Esophagus (tissue), 2 donors: ENCODE measurements around the gene C16orf86. TPM values are rescaled to one million over a fixed set of nuclear protein-coding genes. Genes with fewer than 3 reads are reported as not detected.

Experiments used
- H3K27ac ChIP-seq, 2 donors: one replicate each; pipeline ENCODE4 v1.5.1; 2013; ENCODE audit warnings: low read depth in 2 of 2, mild to moderate bottlenecking in 2 of 2, inconsistent platforms in 1 of 2, low read length in 1 of 2, moderate library complexity in 1 of 2
- H3K27me3 ChIP-seq, 2 donors: one replicate each; pipeline ENCODE4 v1.6.1; 2013; ENCODE audit warnings: low read length in 2 of 2, control low read depth in 1 of 2, mild to moderate bottlenecking in 1 of 2; ENCODE audit not compliant: insufficient read depth in 2 of 2, control insufficient read depth in 1 of 2
- H3K36me3 ChIP-seq, 2 donors: one replicate each; pipeline ENCODE4 v1.6.1; 2013; ENCODE audit warnings: low read length in 1 of 2; ENCODE audit not compliant: control insufficient read depth in 2 of 2, insufficient read depth in 2 of 2
- H3K4me1 ChIP-seq, 2 donors: one replicate each; pipeline ENCODE4 v1.6.1; 2013; ENCODE audit warnings: low read length in 1 of 2; ENCODE audit not compliant: control insufficient read depth in 2 of 2, insufficient read depth in 2 of 2
- H3K4me3 ChIP-seq, 2 donors: one replicate each; pipeline ENCODE4 v1.5.1; 2013; ENCODE audit warnings: low read length in 2 of 2, mild to moderate bottlenecking in 2 of 2, low read depth in 1 of 2, moderate library complexity in 1 of 2
- H3K9me3 ChIP-seq, 2 donors: one replicate each; pipeline ENCODE4 v1.6.1; 2013; ENCODE audit warnings: mild to moderate bottlenecking in 2 of 2, low read depth in 1 of 2, low read length in 1 of 2, moderate library complexity in 1 of 2; ENCODE audit not compliant: control insufficient read depth in 2 of 2, insufficient read depth in 1 of 2
- WGBS, 2 donors: extraction: QIAGEN DNeasy Blood & Tissue Kit; methylation state at CpG; one replicate each; pipeline ENCODE4 v1.1.7; 2013; 5-methylcytosine and 5-hydroxymethylcytosine counted together
- polyA plus RNA-seq, 2 donors: library from polyadenylated mRNA; stranded (reverse); fragments of 200-250 nt; gene quantifications; one replicate each; pipeline ENCODE4 v1.2.3, GENCODE V29; 2013
- donor health status: healthy with polysubstance abuse.
- donor health status: Bipolar disorder and iron deficiency.

Gene C16orf86
- polyA plus RNA-seq, 2 donors: 1.8 to 2.0 TPM

- Histone ChIP-seq H3K4me1 (peaks cover 0 to 5% of the 10 kb centered on the region in 2 donors), H3K27me3 (no peaks in the 10 kb centered on the region)
Observed at GRCh38 chr16:67714522-67714921, 47.9 kb downstream of the C16orf86 start.

GRCh38 chr16:67716097-67716496 lies 49.5 kb downstream of the C16orf86 start:
- peak overlapping the region in 1 of 2 donors; percentile 32 for H3K4me3 ChIP-seq
- no peaks in the 10 kb centered on the region for H3K9me3 ChIP-seq
- peaks cover 0 to 5% of the 10 kb centered on the region in 2 donors for H3K4me1 ChIP-seq
- WGBS, 2 donors: 71 to 90% methylated on average over 2 of the region's 2 CpGs
- no peak overlapping the region for H3K27ac ChIP-seq
- H3K36me3 ChIP-seq: peaks cover 0 to 2% of the 10 kb centered on the region in 2 donors
- no peaks in the 10 kb centered on the region for H3K27me3 ChIP-seq

More at GRCh38 chr16:67714522-67714921, 47.9 kb downstream of the C16orf86 start:
- Histone ChIP-seq H3K36me3 (peaks cover 0 to 2% of the 10 kb centered on the region in 2 donors), H3K9me3 (no peaks in the 10 kb centered on the region), H3K4me3 (no peak overlapping the region), H3K27ac (no peak overlapping the region)
- 68 to 86% methylated on average over 1 of the region's 1 CpG for WGBS, 2 donors

Other genes starting within 250 kb of the C16orf86 start
- gene HSD11B2, start 235.7 kb upstream of the C16orf86 start, polyA plus RNA-seq: 10 to 100 TPM; 10.7 to 15.2 TPM
- 10 to 100 TPM; 17.0 to 78.1 TPM for gene ATP6V0D1, start 185.7 kb upstream of the C16orf86 start, polyA plus RNA-seq
- not detected for gene AGRP, start 183.3 kb upstream of the C16orf86 start, polyA plus RNA-seq
- gene RIPOR1, start 138.0 kb upstream of the C16orf86 start, polyA plus RNA-seq: 10 to 100 TPM; 12.7 to 14.9 TPM
- 10 to 100 TPM; 16.9 to 21.3 TPM for gene CTCF, start 104.3 kb upstream of the C16orf86 start, polyA plus RNA-seq
- 1 to 10 TPM; 1.2 to 4.3 TPM for gene CARMIL2, start 21.7 kb upstream of the C16orf86 start, polyA plus RNA-seq
- gene ACD, start 6.6 kb upstream of the C16orf86 start, polyA plus RNA-seq: 10 to 100 TPM in 1 of 2 donors, 1 to 10 TPM in 1; 6.7 to 10.3 TPM
- gene PARD6A, start 5.9 kb upstream of the C16orf86 start, polyA plus RNA-seq: 1 to 10 TPM; 1.2 to 1.7 TPM
- gene ENKD1, start 64 bp upstream of the C16orf86 start, polyA plus RNA-seq: 10 to 100 TPM; 10.6 to 16.0 TPM
- gene GFOD2, start 52.5 kb downstream of the C16orf86 start, polyA plus RNA-seq: 10 to 100 TPM; 36.8 to 49.6 TPM
- gene RANBP10, start 139.7 kb downstream of the C16orf86 start, polyA plus RNA-seq: 10 to 100 TPM in 1 of 2 donors, 1 to 10 TPM in 1; 8.4 to 10.2 TPM
- 1 to 10 TPM in 1 of 2 donors, under 1 TPM in 1; 0.72 to 1.8 TPM for gene TSNAXIP1, start 140.1 kb downstream of the C16orf86 start, polyA plus RNA-seq
- gene THAP11, start 175.5 kb downstream of the C16orf86 start, polyA plus RNA-seq: 10 to 100 TPM in 1 of 2 donors, 1 to 10 TPM in 1; 6.8 to 17.9 TPM
- gene NUTF2, start 180.1 kb downstream of the C16orf86 start, polyA plus RNA-seq: 100 to 1,000 TPM in 1 of 2 donors, 10 to 100 TPM in 1; 95.4 to 109 TPM
- 10 to 100 TPM; 35.5 to 65.0 TPM for gene CENPT, start 180.9 kb downstream of the C16orf86 start, polyA plus RNA-seq
- 10 to 100 TPM; 26.9 to 27.7 TPM for gene EDC4, start 206.2 kb downstream of the C16orf86 start, polyA plus RNA-seq
- 1 to 10 TPM in 1 of 2 donors, under 1 TPM in 1; 0.41 to 1.5 TPM for gene NRN1L, start 218.1 kb downstream of the C16orf86 start, polyA plus RNA-seq
- gene PSKH1, start 226.4 kb downstream of the C16orf86 start, polyA plus RNA-seq: 10 to 100 TPM; 12.5 to 13.7 TPM